GM12801 (cell line): ENCODE results near the gene SMG6.

Experiments used
- TF ChIP-seq, protein P1 (sequence below): IDR thresholded peaks from one replicate; pipeline ENCODE4 v1.5.1; 2011; ENCODE audit warnings: control low read depth; ENCODE audit not compliant: insufficient read length; ENCODE audit errors: extremely low read depth

The SMG6 gene

DNA sequence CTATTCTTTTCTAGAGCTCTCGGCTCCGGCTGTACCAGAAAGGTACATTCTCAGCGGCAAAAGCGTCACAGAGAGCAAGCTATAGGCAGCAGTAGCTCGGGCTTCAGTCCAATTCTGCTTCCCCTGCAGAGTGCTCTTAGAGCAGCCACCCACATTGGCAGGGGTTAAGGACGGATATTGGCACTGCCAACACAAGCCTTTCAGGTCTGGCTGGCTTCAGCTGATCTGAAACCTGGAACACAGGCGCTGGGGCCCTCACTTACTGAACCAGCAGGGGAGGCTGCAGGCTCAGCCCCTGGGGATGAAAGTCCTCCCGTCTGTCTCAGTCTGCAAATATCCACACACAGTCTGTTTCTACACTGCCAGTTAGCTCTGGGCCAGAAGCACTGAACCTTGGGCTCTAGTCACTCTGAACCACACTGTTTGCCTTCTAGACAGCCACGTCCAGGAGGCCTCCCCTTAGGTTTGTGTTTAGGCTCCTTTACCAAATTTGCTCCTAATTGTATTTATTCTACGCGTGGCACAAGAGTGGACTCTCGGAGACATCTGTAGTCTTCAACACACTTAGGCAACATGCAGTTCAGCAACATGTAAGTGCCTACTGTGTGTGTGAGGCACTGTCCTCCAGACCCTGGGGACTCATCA lies 208.6 kb downstream of the SMG6 start:
- TF ChIP-seq, protein P1, sequence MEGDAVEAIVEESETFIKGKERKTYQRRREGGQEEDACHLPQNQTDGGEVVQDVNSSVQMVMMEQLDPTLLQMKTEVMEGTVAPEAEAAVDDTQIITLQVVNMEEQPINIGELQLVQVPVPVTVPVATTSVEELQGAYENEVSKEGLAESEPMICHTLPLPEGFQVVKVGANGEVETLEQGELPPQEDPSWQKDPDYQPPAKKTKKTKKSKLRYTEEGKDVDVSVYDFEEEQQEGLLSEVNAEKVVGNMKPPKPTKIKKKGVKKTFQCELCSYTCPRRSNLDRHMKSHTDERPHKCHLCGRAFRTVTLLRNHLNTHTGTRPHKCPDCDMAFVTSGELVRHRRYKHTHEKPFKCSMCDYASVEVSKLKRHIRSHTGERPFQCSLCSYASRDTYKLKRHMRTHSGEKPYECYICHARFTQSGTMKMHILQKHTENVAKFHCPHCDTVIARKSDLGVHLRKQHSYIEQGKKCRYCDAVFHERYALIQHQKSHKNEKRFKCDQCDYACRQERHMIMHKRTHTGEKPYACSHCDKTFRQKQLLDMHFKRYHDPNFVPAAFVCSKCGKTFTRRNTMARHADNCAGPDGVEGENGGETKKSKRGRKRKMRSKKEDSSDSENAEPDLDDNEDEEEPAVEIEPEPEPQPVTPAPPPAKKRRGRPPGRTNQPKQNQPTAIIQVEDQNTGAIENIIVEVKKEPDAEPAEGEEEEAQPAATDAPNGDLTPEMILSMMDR: no peak

DNA sequence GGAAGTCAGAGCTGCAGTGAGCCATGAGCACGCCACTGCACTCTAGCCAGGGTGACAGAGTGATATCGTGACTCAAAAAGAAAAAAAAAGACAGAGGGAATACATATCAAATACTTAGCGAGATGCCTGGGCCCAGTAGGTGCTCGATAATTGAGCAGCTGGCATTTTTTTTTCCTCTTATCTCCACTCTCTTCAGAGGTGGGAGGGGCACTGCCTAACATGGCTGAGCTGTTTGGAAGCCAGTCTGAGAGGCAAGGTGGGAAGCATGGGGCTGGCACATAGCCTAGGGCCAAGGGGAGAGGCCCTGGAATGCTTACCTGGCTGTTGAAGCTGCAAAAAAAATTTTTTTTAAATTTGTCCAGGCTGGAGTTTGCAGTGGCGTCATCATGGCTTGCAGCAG lies 210.2 kb downstream of the SMG6 start:
- TF ChIP-seq, protein P1: no peak

- TF ChIP-seq, protein P1: no peak
Observed at GRCh38 chr17:2092253-2092652, 211.3 kb downstream of the SMG6 start.

DNA sequence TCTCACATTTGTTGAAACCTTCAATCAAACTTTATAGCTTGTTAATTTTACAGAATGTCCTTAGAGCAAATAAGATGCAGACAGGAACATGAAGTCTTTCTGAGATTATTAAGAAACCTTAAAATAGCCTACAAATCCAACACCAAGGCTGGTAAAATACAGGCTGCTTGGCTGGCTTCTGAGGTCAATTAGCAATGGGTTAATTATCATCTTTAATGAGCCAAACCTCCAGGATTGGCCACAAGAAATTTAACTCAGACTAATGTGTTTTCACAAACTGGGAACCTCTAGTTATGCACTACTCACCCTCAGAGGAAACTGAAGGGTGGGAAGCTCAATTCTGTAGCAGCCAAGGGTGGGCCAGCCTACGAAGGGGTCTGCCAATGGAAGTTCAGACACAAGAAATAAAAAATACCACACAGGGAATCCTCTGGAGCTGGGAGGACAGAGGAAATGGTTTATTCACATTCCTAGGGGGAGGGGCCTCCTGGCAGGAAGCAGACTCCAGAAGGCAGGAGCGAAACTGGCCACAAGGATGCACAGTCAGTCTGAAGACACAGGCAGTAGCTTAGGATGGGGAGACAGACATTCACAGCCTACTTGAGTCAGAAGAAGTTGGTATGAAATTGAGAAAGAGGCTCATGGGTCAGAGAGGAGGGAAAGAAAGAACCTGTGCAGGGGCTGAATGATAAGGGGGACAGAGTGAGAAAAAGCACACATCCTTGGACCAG lies 212.6 kb downstream of the SMG6 start:
- TF ChIP-seq, protein P1: no peak

DNA sequence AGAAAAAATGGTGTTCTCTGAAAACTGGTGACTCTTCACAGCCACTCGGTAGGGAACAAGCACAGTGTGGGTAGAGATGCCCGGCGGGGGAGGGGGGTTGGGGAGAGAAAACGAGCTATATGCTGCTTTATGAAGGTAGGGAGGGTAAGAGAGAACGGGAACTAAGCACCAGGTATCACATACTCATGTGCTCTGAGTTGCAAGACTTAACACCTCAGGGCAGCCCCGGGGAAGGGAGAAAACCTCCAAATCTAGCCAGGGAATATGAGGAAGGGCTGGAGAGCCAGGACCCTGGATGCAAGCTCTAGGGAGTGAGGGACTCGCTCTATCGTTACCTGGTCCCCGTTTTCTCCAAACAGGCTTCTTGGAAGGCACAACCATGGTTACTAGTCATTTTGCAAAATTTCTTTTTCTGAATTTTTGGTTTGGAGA lies 213.4 kb downstream of the SMG6 start:
- TF ChIP-seq, protein P1: no peak

DNA sequence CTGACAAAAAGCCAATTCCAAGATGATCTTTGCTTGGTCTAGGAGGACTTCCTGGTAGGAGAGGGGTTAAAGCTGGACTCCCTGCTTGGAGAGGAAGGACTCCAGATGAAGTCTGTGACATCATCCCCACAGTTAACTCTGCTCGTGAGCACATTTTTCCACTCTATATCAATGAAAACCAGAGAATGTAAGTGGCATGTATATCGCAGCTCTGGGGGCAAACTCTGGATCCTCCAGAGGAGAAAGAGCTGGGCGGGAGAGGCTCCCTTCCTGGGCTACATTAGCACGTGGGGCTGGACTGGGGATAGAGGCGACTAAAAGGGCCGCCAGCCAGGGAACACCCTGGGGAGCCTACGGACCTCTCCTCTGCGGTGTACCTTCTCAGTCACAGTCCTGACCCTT lies 214.6 kb downstream of the SMG6 start:
- TF ChIP-seq, protein P1: no peak

- TF ChIP-seq, protein P1: no peak
Observed at GRCh38 chr17:2087597-2088211, 215.9 kb downstream of the SMG6 start.
